Thyroid gland (tissue), 4 donors: Measurements from ENCODE around the gene KLF2. TPM values are rescaled to one million over a fixed set of nuclear protein-coding genes. Genes with fewer than 3 reads are reported as not detected.

Source experiments
- DNase-seq, 2 donors: peaks; one replicate each; pipeline ENCODE4 v3.0.0-alpha.2; 2019
- H3K27ac ChIP-seq, 3 donors: fragments of 200-600 bp; sonication (generic); 1 replicate in 2 of 3; 2 replicates in 1 of 3; pipeline ENCODE4 v1.5.1; 2016 to 2019; ENCODE audit warnings: mild to moderate bottlenecking in 1 of 3, moderate library complexity in 1 of 3
- H3K27me3 ChIP-seq: fragments of 200-600 bp; sonication (generic); one replicate; pipeline ENCODE4 v1.5.1; 2019
- H3K36me3 ChIP-seq, 2 donors: fragments of 200-600 bp; sonication (generic); one replicate each; pipeline ENCODE4 v1.5.1; 2016 to 2019
- H3K4me1 ChIP-seq, 2 donors: fragments of 200-600 bp; sonication (generic); one replicate each; pipeline ENCODE4 v1.5.1; 2017 to 2019
- H3K4me3 ChIP-seq, 3 donors: fragments of 200-600 bp; sonication (generic); replicated peaks in 1 of 3; 1 replicate in 2 of 3; 2 replicates in 1 of 3; pipeline ENCODE4 v1.5.1; 2016; ENCODE audit warnings: mild to moderate bottlenecking in 1 of 3
- H3K9me3 ChIP-seq: fragments of 200-600 bp; sonication (generic); one replicate; pipeline ENCODE4 v1.5.1; 2017
- POLR2A ChIP-seq, 2 donors: fragments of 450-650 bp; IDR thresholded peaks; one replicate each; pipeline ENCODE4 v1.6.1; 2017; ENCODE audit warnings: antibody characterized with exemption in 2 of 2, mild to moderate bottlenecking in 2 of 2, moderate library complexity in 1 of 2
- WGBS, 2 donors: methylation state at CpG; one replicate each; pipeline ENCODE4 v1.1.5; 2017; 5-methylcytosine and 5-hydroxymethylcytosine counted together
- intact Hi-C: fragments of 100-400 bp; cut with DNase I; formaldehyde crosslinking; loops from one replicate; pipeline ENCODE4 v1.15.1; 2023
- total RNA-seq, 4 donors: library from RNA; depleted of rRNA; stranded (reverse); fragments of >200 nt; gene quantifications; one replicate each; pipeline ENCODE4 v1.2.3, GENCODE V29; 2016
- TF ChIP-seq, protein P1 (sequence below), 6 experiments: fragments of 200-600 bp in 3 of 6; fragments of 450-650 bp in 3 of 6; sonication (generic) in 3 of 6; IDR thresholded peaks; one replicate each; pipeline ENCODE4 v1.5.1; 2016 to 2019; ENCODE audit warnings: antibody characterized with exemption in 6 of 6, mild to moderate bottlenecking in 2 of 6, inconsistent platforms in 1 of 6, moderate library complexity in 1 of 6

Gene KLF2
- total RNA-seq, 4 donors from 2014 or later, result 9.1 to 15.9 (median 14.0) TPM

DNA sequence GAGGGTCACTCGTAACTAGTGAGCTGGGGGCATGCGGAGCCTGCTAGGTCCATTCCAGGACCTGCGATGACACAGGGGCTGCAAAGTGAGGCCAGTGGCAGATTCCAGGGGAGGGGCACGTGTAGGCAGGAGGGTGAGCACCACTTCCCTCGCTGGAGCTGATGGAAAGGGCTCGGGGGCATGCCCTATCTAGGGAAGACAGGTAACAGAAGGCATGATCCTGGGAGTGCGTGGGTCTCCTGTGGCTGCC lies 51.2 kb downstream of the KLF2 start:
- intact Hi-C loops, result loop anchor here (5.0 kb wide), 1 partner anchor 39 kb away; no protein-coding TSS in a partner anchor
- no peak for DNase-seq

DNA sequence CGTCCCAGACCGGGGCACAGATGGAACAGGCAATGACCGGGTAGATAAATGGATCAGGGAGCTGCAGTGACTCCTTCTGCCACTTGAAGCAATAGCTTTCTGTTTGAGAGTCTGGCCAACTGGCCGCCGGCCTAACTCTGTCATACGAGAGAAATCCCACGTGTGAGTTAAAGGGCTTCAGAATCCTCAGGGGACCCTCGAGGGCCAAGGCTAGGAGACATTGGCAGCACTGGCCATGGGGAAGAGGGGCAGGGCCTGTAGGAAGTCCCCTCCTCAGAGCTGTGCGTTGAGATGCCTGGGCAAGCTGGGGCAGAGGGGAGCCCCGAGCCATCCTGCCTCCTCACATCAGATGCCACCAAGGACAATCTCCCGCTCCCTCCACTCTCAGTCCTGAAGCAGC lies 51.6 kb downstream of the KLF2 start:
- intact Hi-C loops, result loop anchor here (5.0 kb wide), 1 partner anchor 39 kb away; no protein-coding TSS in a partner anchor
- Histone ChIP-seq H3K4me1 (peaks cover 0 to 33% of the 10 kb centered on the region in 2 donors), H3K9me3 (no peaks in the 10 kb centered on the region), H3K36me3 (peaks cover 16 to 19% of the 10 kb centered on the region in 2 donors), H3K4me3 (no peak overlapping the region), H3K27ac (no peak overlapping the region), H3K27me3 (no peaks in the 10 kb centered on the region)
- TF ChIP-seq, protein P1, sequence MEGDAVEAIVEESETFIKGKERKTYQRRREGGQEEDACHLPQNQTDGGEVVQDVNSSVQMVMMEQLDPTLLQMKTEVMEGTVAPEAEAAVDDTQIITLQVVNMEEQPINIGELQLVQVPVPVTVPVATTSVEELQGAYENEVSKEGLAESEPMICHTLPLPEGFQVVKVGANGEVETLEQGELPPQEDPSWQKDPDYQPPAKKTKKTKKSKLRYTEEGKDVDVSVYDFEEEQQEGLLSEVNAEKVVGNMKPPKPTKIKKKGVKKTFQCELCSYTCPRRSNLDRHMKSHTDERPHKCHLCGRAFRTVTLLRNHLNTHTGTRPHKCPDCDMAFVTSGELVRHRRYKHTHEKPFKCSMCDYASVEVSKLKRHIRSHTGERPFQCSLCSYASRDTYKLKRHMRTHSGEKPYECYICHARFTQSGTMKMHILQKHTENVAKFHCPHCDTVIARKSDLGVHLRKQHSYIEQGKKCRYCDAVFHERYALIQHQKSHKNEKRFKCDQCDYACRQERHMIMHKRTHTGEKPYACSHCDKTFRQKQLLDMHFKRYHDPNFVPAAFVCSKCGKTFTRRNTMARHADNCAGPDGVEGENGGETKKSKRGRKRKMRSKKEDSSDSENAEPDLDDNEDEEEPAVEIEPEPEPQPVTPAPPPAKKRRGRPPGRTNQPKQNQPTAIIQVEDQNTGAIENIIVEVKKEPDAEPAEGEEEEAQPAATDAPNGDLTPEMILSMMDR (IDR thresholded peaks at IDR 0.05), result no peak
- TF ChIP-seq POLR2A (IDR thresholded peaks at IDR 0.05), result no peak
- no peak for DNase-seq
- WGBS, 2 donors, result 81 to 93% methylated on average over 8 of the region's 11 CpGs

More for the DNA sequence above, 51.2 kb downstream of the KLF2 start:
- 97 to 98% methylated on average over 6 of the region's 7 CpGs for WGBS, 2 donors
- H3K27me3 ChIP-seq, result no peaks in the 10 kb centered on the region
- H3K27ac ChIP-seq, result no peak overlapping the region
- peaks cover 16 to 19% of the 10 kb centered on the region in 2 donors for H3K36me3 ChIP-seq
- peaks cover 0 to 33% of the 10 kb centered on the region in 2 donors for H3K4me1 ChIP-seq
- H3K4me3 ChIP-seq, result no peak overlapping the region
- no peaks in the 10 kb centered on the region for H3K9me3 ChIP-seq
- TF ChIP-seq, protein P1 (IDR thresholded peaks at IDR 0.05), result no peak
- TF ChIP-seq POLR2A (IDR thresholded peaks at IDR 0.05), result no peak

DNA sequence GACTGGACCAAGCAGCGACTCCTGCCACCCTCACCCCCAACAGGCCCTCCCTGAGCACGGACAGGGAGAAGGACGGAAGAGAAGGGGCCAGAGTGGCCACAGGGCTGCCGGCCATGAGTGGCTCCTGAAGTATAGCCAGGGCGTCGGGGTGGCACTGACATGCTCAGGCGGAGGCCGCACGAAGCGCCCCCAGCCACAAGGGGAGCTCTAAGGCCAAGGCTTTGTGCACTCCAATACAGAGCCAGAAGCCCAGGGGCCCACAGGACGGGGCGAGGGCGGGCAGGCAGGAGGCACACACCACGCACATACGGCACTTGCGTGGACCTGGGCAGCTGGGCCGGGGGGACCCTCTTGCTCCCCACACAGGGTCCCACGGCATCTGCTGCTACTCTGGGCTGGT lies 52.0 kb downstream of the KLF2 start:
- Histone ChIP-seq H3K4me3 (no peak overlapping the region), H3K27me3 (no peaks in the 10 kb centered on the region), H3K36me3 (peaks cover 16 to 19% of the 10 kb centered on the region in 2 donors), H3K4me1 (peaks cover 3 to 35% of the 10 kb centered on the region in 2 donors), H3K27ac (no peak overlapping the region), H3K9me3 (no peaks in the 10 kb centered on the region)
- intact Hi-C loops, result loop anchor here (5.0 kb wide), 1 partner anchor 39 kb away; no protein-coding TSS in a partner anchor
- no peak for DNase-seq
- no peak for TF ChIP-seq POLR2A (IDR thresholded peaks at IDR 0.05)
- TF ChIP-seq, protein P1 (IDR thresholded peaks at IDR 0.05), result peak in 1 of 6 experiments; percentile 15
- WGBS, 2 donors, result 85 to 88% methylated on average over 4 to 7 of the region's 18 CpGs

DNA sequence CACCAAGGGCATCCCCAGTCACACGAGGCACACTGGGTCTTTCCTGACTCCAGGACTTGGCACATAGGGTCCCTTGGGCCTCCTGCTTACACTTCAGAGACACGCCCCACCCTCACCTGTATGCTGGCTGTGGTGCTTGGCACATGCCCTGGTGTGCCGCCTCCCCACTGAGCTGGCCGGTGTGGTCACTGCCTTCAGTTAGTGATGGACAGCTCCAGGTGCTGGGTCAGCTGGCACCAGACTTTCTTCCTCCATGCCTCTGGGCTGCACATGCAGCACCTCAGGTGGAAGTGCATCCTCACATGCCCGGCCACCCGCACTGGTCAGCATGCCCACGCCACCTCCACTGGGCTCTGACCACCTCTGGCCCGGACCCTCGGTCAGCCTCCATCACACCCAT lies 52.9 kb downstream of the KLF2 start:
- DNase-seq, result no peak
- 98 to 100% methylated on average over 5 to 8 of the region's 9 CpGs for WGBS, 2 donors
- Histone ChIP-seq H3K4me3 (no peak overlapping the region), H3K27me3 (no peaks in the 10 kb centered on the region), H3K36me3 (peaks cover 16 to 19% of the 10 kb centered on the region in 2 donors), H3K4me1 (peaks cover 10 to 36% of the 10 kb centered on the region in 2 donors), H3K9me3 (no peaks in the 10 kb centered on the region), H3K27ac (no peak overlapping the region)
- intact Hi-C loops, result loop anchor here (5.0 kb wide), 1 partner anchor 40 kb away; no protein-coding TSS in a partner anchor
- TF ChIP-seq, protein P1 (IDR thresholded peaks at IDR 0.05), result no peak
- no peak for TF ChIP-seq POLR2A (IDR thresholded peaks at IDR 0.05)

Other genes starting within 250 kb of the KLF2 start
- gene TPM4, start 248.3 kb upstream of the KLF2 start, total RNA-seq, result 100 to 1,000 TPM; 101 to 296 (median 151) TPM
- gene RAB8A, start 212.9 kb upstream of the KLF2 start, total RNA-seq, result 10 to 100 TPM; 40.2 to 65.6 (median 51.5) TPM
- 1 to 10 TPM in 3 of 4 donors, under 1 TPM in 1; 0.94 to 4.6 (median 2.5) TPM for gene HSH2D, start 181.1 kb upstream of the KLF2 start, total RNA-seq
- not detected for gene CIB3, start 151.3 kb upstream of the KLF2 start, total RNA-seq
- gene FAM32A, start 139.4 kb upstream of the KLF2 start, total RNA-seq, result 10 to 100 TPM; 67.9 to 93.9 (median 87.9) TPM
- gene AP1M1, start 126.9 kb upstream of the KLF2 start, total RNA-seq, result 10 to 100 TPM; 52.0 to 83.0 (median 56.3) TPM
- 10 to 100 TPM; 24.4 to 37.4 (median 28.6) TPM for gene EPS15L1, start 147.1 kb downstream of the KLF2 start, total RNA-seq
- under 1 TPM in 1 of 4 donors, not detected in 3; 0.58 TPM for gene CALR3, start 171.3 kb downstream of the KLF2 start, total RNA-seq
- 10 to 100 TPM in 3 of 4 donors, 1 to 10 TPM in 1; 8.6 to 12.0 (median 10.6) TPM for gene C19orf44, start 171.6 kb downstream of the KLF2 start, total RNA-seq
- gene CHERP, start 217.6 kb downstream of the KLF2 start, total RNA-seq, result 10 to 100 TPM in 3 of 4 donors, 1 to 10 TPM in 1; 8.1 to 15.5 (median 11.7) TPM
- 10 to 100 TPM; 33.3 to 49.3 (median 38.6) TPM for gene SLC35E1, start 247.6 kb downstream of the KLF2 start, total RNA-seq